Measurements from ENCODE around the gene TTLL8. TPM values are rescaled to one million over a fixed set of nuclear protein-coding genes. Genes with fewer than 3 reads are reported as not detected.

Gene TTLL8
- total RNA-seq, 4 donors from 2014 or later: not detected

GRCh38 chr22:50009765-50010675, 48.1 kb downstream of the TTLL8 start:
- H3K4me3 ChIP-seq (ENCODE audit: low read depth, poor library complexity, severe bottlenecking): no peak overlapping the region
- DNase-seq (ENCODE audit: low spot score in 2 of 2): peak in 1 of 2 donors; percentile 83
- 56 to 69% methylated on average over 38 to 44 of the region's 46 CpGs for WGBS, 2 donors
- TF ChIP-seq POLR2A (IDR thresholded peaks at IDR 0.05): no peak
- TF ChIP-seq CTCF (IDR thresholded peaks at IDR 0.05): no peak
- intact Hi-C loops (cut with DNase I; ENCODE audit: low total_unique reads): no loop called here

GRCh38 chr22:50009251-50009650, 48.8 kb downstream of the TTLL8 start:
- intact Hi-C loops (cut with DNase I; ENCODE audit: low total_unique reads): no loop called here
- TF ChIP-seq CTCF (IDR thresholded peaks at IDR 0.05) (no peak), POLR2A (IDR thresholded peaks at IDR 0.05) (no peak)
- H3K4me3 ChIP-seq (ENCODE audit: low read depth, poor library complexity, severe bottlenecking): no peak overlapping the region
- no peak for DNase-seq (ENCODE audit: low spot score in 2 of 2)
- WGBS, 2 donors: 90 to 91% methylated on average over 13 to 16 of the region's 16 CpGs

GRCh38 chr22:50008151-50009040, 49.7 kb downstream of the TTLL8 start:
- H3K4me3 ChIP-seq (ENCODE audit: low read depth, poor library complexity, severe bottlenecking): no peak overlapping the region
- 71 to 72% methylated on average over 23 to 24 of the region's 24 CpGs for WGBS, 2 donors
- no peak for DNase-seq (ENCODE audit: low spot score in 2 of 2)
- intact Hi-C loops (cut with DNase I; ENCODE audit: low total_unique reads): no loop called here
- no peak for TF ChIP-seq CTCF (IDR thresholded peaks at IDR 0.05)
- TF ChIP-seq POLR2A (IDR thresholded peaks at IDR 0.05): no peak

GRCh38 chr22:50007057-50007511, 51.0 kb downstream of the TTLL8 start:
- no peak overlapping the region for H3K4me3 ChIP-seq (ENCODE audit: low read depth, poor library complexity, severe bottlenecking)
- 61 to 69% methylated on average over 3 of the region's 3 CpGs for WGBS, 2 donors
- intact Hi-C loops (cut with DNase I; ENCODE audit: low total_unique reads): no loop called here
- no peak for TF ChIP-seq CTCF (IDR thresholded peaks at IDR 0.05)
- no peak for TF ChIP-seq POLR2A (IDR thresholded peaks at IDR 0.05)
- DNase-seq (ENCODE audit: low spot score in 2 of 2): peak in 1 of 2 donors; percentile 45

GRCh38 chr22:50004918-50005317, 53.2 kb downstream of the TTLL8 start:
- no peak overlapping the region for H3K4me3 ChIP-seq (ENCODE audit: low read depth, poor library complexity, severe bottlenecking)
- 66 to 75% methylated on average over 4 of the region's 4 CpGs for WGBS, 2 donors
- no peak for TF ChIP-seq CTCF (IDR thresholded peaks at IDR 0.05)
- TF ChIP-seq POLR2A (IDR thresholded peaks at IDR 0.05): no peak
- DNase-seq (ENCODE audit: low spot score in 2 of 2): no peak
- intact Hi-C loops (cut with DNase I; ENCODE audit: low total_unique reads): no loop called here

All from lower leg skin (tissue), 4 donors.